ENCODE results near the gene FBXL17.

Gene FBXL17

DNA sequence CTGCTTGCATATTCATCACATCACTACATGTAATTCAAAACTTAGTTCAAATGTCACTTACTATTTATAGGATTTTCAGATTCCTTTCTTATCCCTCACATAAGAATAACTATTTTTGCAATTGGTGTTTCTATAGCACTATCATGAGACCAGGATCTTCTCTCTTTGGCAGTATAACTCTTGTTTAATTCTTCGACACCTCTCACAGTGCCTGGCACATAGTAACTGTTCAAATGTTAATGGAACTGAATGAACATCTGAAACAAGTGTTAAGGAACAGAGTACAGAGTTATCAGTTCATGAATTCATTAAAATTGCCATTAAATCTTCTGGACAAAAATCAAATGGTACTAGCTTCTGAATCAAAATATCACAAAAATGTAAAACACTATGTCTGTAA is 40.0 kb downstream of the FBXL17 start:
- H3K4me3 ChIP-seq (replicated peaks in 1 of 2; ENCODE audit: low read depth in 2 of 2, low read length in 2 of 2) = no peak overlapping the region
- DNase-seq (ENCODE audit: low read depth in 2 of 2) = no peak
- TF ChIP-seq, protein P1, sequence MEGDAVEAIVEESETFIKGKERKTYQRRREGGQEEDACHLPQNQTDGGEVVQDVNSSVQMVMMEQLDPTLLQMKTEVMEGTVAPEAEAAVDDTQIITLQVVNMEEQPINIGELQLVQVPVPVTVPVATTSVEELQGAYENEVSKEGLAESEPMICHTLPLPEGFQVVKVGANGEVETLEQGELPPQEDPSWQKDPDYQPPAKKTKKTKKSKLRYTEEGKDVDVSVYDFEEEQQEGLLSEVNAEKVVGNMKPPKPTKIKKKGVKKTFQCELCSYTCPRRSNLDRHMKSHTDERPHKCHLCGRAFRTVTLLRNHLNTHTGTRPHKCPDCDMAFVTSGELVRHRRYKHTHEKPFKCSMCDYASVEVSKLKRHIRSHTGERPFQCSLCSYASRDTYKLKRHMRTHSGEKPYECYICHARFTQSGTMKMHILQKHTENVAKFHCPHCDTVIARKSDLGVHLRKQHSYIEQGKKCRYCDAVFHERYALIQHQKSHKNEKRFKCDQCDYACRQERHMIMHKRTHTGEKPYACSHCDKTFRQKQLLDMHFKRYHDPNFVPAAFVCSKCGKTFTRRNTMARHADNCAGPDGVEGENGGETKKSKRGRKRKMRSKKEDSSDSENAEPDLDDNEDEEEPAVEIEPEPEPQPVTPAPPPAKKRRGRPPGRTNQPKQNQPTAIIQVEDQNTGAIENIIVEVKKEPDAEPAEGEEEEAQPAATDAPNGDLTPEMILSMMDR (IDR thresholded peaks at IDR 0.05; ENCODE audit: low read depth, low read length) = no peak

DNA sequence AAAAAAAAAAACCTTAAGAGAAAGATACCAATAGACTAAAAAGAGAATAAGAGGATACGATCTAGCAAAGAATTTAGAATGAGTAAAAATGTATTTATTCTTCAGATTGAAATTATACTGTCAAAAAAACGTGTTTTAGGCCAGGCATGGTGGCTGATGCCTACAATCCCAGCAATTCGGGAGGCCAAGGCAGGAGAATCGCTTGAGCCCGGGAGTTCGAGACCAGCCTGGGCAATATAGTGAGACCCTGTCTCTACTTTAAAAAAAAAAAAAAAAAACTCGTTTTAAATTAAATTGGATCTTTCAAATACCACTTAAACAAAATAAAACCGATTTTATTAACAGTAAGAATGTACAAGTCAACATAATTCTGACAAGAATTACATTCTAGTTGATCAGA is 41.8 kb downstream of the FBXL17 start:
- DNase-seq (ENCODE audit: low read depth in 2 of 2) = no peak
- no peak overlapping the region for H3K4me3 ChIP-seq (replicated peaks in 1 of 2; ENCODE audit: low read depth in 2 of 2, low read length in 2 of 2)
- TF ChIP-seq, protein P1 (IDR thresholded peaks at IDR 0.05; ENCODE audit: low read depth, low read length) = no peak

DNA sequence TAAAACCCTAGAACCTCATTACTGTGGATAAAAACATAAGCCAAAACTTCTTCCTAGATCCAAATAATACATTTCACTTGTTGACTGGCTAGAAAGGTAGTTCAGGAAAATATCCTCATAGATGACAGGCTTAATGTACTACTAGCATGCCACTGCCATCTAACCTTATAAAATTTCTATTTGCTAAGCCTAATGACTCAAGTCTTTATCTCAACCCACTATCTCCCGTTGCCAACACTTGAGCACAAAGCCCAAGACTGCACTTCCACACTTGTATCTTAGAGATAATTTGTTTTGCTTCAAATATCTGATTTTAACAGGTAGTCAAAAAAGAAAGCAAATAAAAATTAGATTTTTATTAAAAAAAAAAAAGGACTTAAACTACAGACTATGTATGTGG is 42.7 kb downstream of the FBXL17 start:
- H3K4me3 ChIP-seq (replicated peaks in 1 of 2; ENCODE audit: low read depth in 2 of 2, low read length in 2 of 2) = no peak overlapping the region
- TF ChIP-seq, protein P1 (IDR thresholded peaks at IDR 0.05; ENCODE audit: low read depth, low read length) = no peak
- no peak for DNase-seq (ENCODE audit: low read depth in 2 of 2)

DNA sequence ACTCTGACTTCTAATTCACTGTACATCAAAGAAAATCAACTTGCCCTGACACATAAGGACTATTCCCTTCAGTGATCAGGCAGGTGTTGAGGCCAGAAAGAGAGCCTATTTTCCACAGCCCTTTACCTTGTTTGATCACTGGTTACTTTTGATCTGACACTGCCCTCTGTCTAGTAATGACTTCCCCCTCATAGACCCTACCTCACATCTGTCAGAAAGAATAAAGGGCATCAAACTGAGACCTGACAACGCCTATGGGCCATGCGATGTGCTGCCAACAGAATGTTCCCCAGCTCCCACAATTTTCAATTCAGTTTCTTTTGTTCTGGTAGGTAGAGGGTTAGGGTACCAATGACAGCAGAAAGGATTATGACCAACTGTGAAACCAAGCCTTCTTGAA is 47.7 kb downstream of the FBXL17 start:
- DNase-seq (ENCODE audit: low read depth in 2 of 2) = no peak
- TF ChIP-seq, protein P1 (IDR thresholded peaks at IDR 0.05; ENCODE audit: low read depth, low read length) = no peak
- no peak overlapping the region for H3K4me3 ChIP-seq (replicated peaks in 1 of 2; ENCODE audit: low read depth in 2 of 2, low read length in 2 of 2)

DNA sequence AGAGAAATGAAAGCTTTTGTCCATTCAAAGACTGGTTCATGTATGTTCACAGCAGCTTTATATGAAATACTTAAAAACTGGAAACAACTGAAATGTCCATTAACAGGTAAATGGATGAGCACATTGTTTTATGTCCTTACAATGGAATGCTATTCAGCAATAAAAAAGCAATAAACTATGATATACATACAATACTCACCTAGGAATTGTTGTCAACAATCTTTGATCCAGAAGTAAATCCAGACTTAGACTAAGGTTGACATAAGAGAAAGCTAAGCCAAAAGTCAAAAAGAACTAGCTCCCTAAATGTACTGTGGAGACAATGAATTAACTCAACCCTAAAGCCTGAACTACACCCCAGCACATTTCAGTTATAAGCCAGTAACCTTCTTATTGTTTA is 54.9 kb downstream of the FBXL17 start:
- no peak overlapping the region for H3K4me3 ChIP-seq (replicated peaks in 1 of 2; ENCODE audit: low read depth in 2 of 2, low read length in 2 of 2)
- no peak for DNase-seq (ENCODE audit: low read depth in 2 of 2)
- TF ChIP-seq, protein P1 (IDR thresholded peaks at IDR 0.05; ENCODE audit: low read depth, low read length) = no peak

DNA sequence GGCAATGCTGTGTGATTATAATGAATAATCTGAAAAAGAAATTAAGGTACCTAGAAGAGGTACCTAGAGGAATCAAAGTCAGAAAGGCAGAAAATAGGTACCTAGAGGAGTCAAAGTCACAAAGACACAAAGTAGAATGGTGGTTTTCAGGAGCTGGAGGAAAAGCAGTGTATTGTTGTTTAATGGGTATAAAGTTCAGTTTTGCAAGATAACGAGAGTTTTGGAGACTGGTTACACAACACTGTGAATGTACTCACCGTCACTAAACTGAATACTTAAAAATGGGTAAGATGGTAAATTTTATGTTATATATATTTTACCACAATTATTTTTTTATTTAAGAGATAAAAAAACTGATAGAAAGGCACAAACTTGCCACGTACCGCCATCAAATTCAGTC is 57.0 kb downstream of the FBXL17 start:
- TF ChIP-seq, protein P1 (IDR thresholded peaks at IDR 0.05; ENCODE audit: low read depth, low read length) = no peak
- no peak for DNase-seq (ENCODE audit: low read depth in 2 of 2)
- no peak overlapping the region for H3K4me3 ChIP-seq (replicated peaks in 1 of 2; ENCODE audit: low read depth in 2 of 2, low read length in 2 of 2)

DNA sequence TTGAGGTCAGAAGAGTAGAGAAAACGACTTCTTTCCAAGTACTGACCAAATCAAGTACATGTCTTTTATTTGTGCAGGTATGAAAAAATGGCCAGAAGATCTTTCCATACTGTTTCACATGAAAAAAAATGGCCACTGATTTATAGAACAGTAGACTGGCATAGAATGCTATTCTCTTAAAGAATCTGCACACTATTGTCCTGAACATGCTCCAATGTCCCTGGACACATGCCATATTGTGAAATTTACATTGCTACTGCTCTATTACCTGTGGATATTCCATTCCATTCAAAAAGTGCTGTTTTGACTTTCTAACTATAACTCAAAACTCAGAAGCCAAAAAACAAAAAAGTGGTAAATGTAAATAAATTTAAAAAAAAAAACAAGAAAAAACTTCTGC is 60.6 kb downstream of the FBXL17 start:
- H3K4me3 ChIP-seq (replicated peaks in 1 of 2; ENCODE audit: low read depth in 2 of 2, low read length in 2 of 2) = no peak overlapping the region
- DNase-seq (ENCODE audit: low read depth in 2 of 2) = peak; percentile 29 to 62
- TF ChIP-seq, protein P1 (IDR thresholded peaks at IDR 0.05; ENCODE audit: low read depth, low read length) = no peak

Data from cardiac fibroblast (primary cell).